Endothelial cell of umbilical vein (primary cell): ENCODE measurements around the gene PRKD1. TPM values are rescaled to one million over a fixed set of nuclear protein-coding genes. Genes with fewer than 3 reads are reported as not detected.

ENCODE experiments used
- BruUV-seq: library from RNA; stranded (reverse); fragments of 400-500 nt; replicated peaks from 2 replicates; lab custom pipeline; 2021; lab: Mats Ljungman, UMichigan
- CTCF ChIA-PET: fragments of 300-600, 350-600 bp; sonication (Branson Sonifier 250); formaldehyde crosslinking; loops from one replicate; lab custom pipeline; 2021; ENCODE audit warnings: antibody characterized with exemption, inconsistent platforms; lab: Charles Lee
- POLR2A ChIA-PET: fragments of 300-600, 350-600 bp; sonication (Branson Sonifier 250); formaldehyde crosslinking; loops from one replicate; lab custom pipeline; 2021; ENCODE audit warnings: antibody characterized with exemption, inconsistent platforms; lab: Charles Lee
- DNase-seq: peaks from one replicate; pipeline ENCODE4 v3.0.0-alpha.2; 2011; ENCODE audit warnings: low read depth, low spot score
- FAIRE-seq: peaks from 2 replicates; lab custom pipeline; 2011; peaks lifted over from hg19 to GRCh38; lab: Jason Lieb, UNC
- H2AFZ ChIP-seq: 2 replicates; pipeline ENCODE4 v1.6.0; 2012; ENCODE audit warnings: low read depth, low read length, control low read depth, inconsistent platforms
- H3K27ac ChIP-seq: 2 replicates; pipeline ENCODE4 v1.5.1; 2011; ENCODE audit warnings: low read depth, mild to moderate bottlenecking, control low read depth, low read length, moderate library complexity; ENCODE audit not compliant: insufficient read depth
- H3K27me3 ChIP-seq, 2 experiments: 2 replicates each; pipeline versions ENCODE4 v1.6.0 to v1.6.1; 2011; ENCODE audit warnings: low read length in 2 of 2, mixed read lengths in 1 of 2; ENCODE audit not compliant: control insufficient read depth in 2 of 2, insufficient read depth in 2 of 2
- H3K36me3 ChIP-seq, 2 experiments: 2 replicates in 1 of 2; 3 replicates in 1 of 2; pipeline ENCODE4 v1.5.1; 2011; ENCODE audit warnings: low read length in 2 of 2, mild to moderate bottlenecking in 1 of 2, moderate library complexity in 1 of 2; ENCODE audit not compliant: control insufficient read depth in 2 of 2, insufficient read depth in 2 of 2; ENCODE audit errors: extremely low read depth in 1 of 2
- H3K4me1 ChIP-seq: 3 replicates; pipeline ENCODE4 v1.5.1; 2011; ENCODE audit warnings: mild to moderate bottlenecking, low read length; ENCODE audit not compliant: control insufficient read depth, insufficient read depth; ENCODE audit errors: extremely low read depth
- H3K4me2 ChIP-seq: 2 replicates; pipeline ENCODE4 v1.6.1; 2011; ENCODE audit warnings: low read length, control low read depth, mixed read lengths; ENCODE audit not compliant: insufficient read depth
- H3K4me3 ChIP-seq, 3 experiments: fragments of 200-600 bp in 1 of 3; sonication (generic), shearing (Covaris generic) in 1 of 3; replicated peaks in 1 of 3; 2 replicates each; pipeline ENCODE4 v1.5.1; 2011 to 2016; ENCODE audit warnings: control low read depth in 3 of 3, low read length in 3 of 3, mild to moderate bottlenecking in 2 of 3, inconsistent platforms in 1 of 3, low read depth in 1 of 3, moderate library complexity in 1 of 3; ENCODE audit not compliant: insufficient read depth in 1 of 3
- H3K79me2 ChIP-seq: 2 replicates; pipeline ENCODE4 v1.6.0; 2012; ENCODE audit warnings: low read length, inconsistent platforms; ENCODE audit not compliant: control insufficient read depth, insufficient read depth
- H3K9ac ChIP-seq: replicated peaks from 2 replicates; pipeline ENCODE3; 2011; ENCODE audit warnings: low read length, control low read depth; ENCODE audit not compliant: insufficient read depth; ENCODE audit errors: extremely low read depth
- H3K9me1 ChIP-seq: replicated peaks from 3 replicates; pipeline ENCODE4 v1.6.0; 2011; ENCODE audit warnings: mild to moderate bottlenecking, low read length; ENCODE audit not compliant: control insufficient read depth, insufficient read depth; ENCODE audit errors: extremely low read depth
- H3K9me3 ChIP-seq: replicated peaks from 2 replicates; pipeline ENCODE4 v1.5.1; 2012; ENCODE audit warnings: low read length, inconsistent platforms; ENCODE audit not compliant: control insufficient read depth, insufficient read depth
- H4K20me1 ChIP-seq: replicated peaks from 2 replicates; pipeline ENCODE3; 2011; ENCODE audit warnings: mild to moderate bottlenecking, low read length; ENCODE audit not compliant: control insufficient read depth, insufficient read depth; ENCODE audit errors: extremely low read depth
- EZH2 ChIP-seq: IDR thresholded peaks from 2 replicates; pipeline ENCODE4 v1.6.1; 2012; ENCODE audit warnings: borderline replicate concordance, low read depth, mild to moderate bottlenecking, moderate library complexity, low read length, inconsistent platforms; ENCODE audit not compliant: severe bottlenecking
- FOS ChIP-seq: IDR thresholded peaks from 2 replicates; pipeline ENCODE4 v1.6.1; 2011; ENCODE audit warnings: mild to moderate bottlenecking, low read length, moderate library complexity, borderline replicate concordance; ENCODE audit not compliant: insufficient read depth
- GATA2 ChIP-seq: IDR thresholded peaks from 2 replicates; pipeline ENCODE4 v1.7.0; 2011; ENCODE audit warnings: low read depth, mild to moderate bottlenecking, moderate library complexity, mixed read lengths, low read length; ENCODE audit not compliant: insufficient read length, insufficient read depth
- JUN ChIP-seq: IDR thresholded peaks from 2 replicates; pipeline ENCODE4 v1.6.1; 2011; ENCODE audit warnings: borderline replicate concordance, low read depth; ENCODE audit not compliant: insufficient read length, insufficient read depth
- MYC ChIP-seq: IDR thresholded peaks from one replicate; pipeline ENCODE4 v1.6.1; 2011; ENCODE audit warnings: mild to moderate bottlenecking, low read depth, low read length
- POLR2A ChIP-seq: IDR thresholded peaks from 2 replicates; pipeline ENCODE4 v1.6.1; 2012; ENCODE audit warnings: low read depth, mild to moderate bottlenecking, control low read depth, low read length
- POLR2AphosphoS5 ChIP-seq: IDR thresholded peaks from 2 replicates; pipeline ENCODE4 v1.6.1; 2012; ENCODE audit warnings: low read depth, mild to moderate bottlenecking, control low read depth, low read length, moderate library complexity; ENCODE audit not compliant: insufficient read depth
- dilution Hi-C: fragments of 300-500 bp; cut with MboI; formaldehyde crosslinking; loops from one replicate; pipeline ENCODE4 v1.15.0; 2019; ENCODE audit warnings: low sequenced_read_pairs; ENCODE audit not compliant: extremely low pct_ligation_motif_present
- intact Hi-C: fragments of 100-400 bp; cut with micrococcal nuclease; formaldehyde crosslinking; loops from one replicate; pipeline ENCODE4 v1.10.0; 2022
- polyA plus RNA-seq, 4 experiments: library from polyadenylated mRNA; depleted of rRNA in 3 of 4; stranded (reverse) in 3 of 4; unstranded in 1 of 4; fragments of >200 nt; gene quantifications; 2 replicates each; pipeline versions ENCODE4 v1.2.1 to v1.2.3, GENCODE V29; 2011 to 2012; ENCODE audit warnings: missing spikeins in 1 of 4
- total RNA-seq: library from RNA; stranded (reverse); gene quantifications from 2 replicates; pipeline ENCODE4 v1.2.3, GENCODE V29; 2021
- TF ChIP-seq, protein P1 (sequence below), 2 donors: IDR thresholded peaks; 1 replicate in 1 of 2; 2 replicates in 1 of 2; pipeline ENCODE4 v1.5.1; 2011; ENCODE audit warnings: low read length in 2 of 2, mild to moderate bottlenecking in 2 of 2, moderate library complexity in 2 of 2, control low read depth in 1 of 2, inconsistent platforms in 1 of 2, low read depth in 1 of 2; ENCODE audit not compliant: insufficient read depth in 1 of 2; ENCODE audit errors: extremely low read depth in 1 of 2
- TF ChIP-seq, protein P2 (sequence below): IDR thresholded peaks from 2 replicates; pipeline ENCODE4 v1.6.1; 2011; ENCODE audit not compliant: insufficient read depth, insufficient read length

Gene PRKD1
- total and polyA plus RNA-seq, 2 donors (not counting 3 experiments of a cell fraction or from before 2014, with no cell fraction given): 3.9 to 10.9 TPM

DNA sequence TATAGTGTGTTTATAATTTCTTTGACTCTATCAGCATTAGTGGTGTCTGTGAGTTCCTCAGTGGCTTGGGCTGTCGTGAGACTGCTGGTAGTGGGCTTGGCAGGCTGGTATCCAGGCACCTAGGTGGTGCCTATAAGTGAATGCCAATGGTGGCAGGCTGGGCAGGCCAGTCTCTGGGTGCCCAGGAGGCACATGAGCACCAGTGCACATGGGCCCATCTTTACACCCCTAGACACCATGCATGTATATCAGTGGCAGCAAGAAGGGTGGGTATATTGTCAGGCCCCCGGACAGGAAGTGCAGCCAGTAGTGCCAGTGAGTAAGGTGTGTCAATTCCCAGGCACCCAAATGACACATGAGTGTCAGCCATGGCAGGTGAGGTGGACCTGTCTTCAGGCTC, 138.2 kb downstream of the PRKD1 start:
- DNase-seq (no peak), FAIRE-seq (no peak)
- no peak overlapping the region for H3K27ac ChIP-seq
- no peaks in the 10 kb centered on the region for H3K27me3 ChIP-seq
- no peak overlapping the region for H3K9ac ChIP-seq
- no TSS peak for BruUV-seq
- no peaks in the 10 kb centered on the region for H3K4me1 ChIP-seq
- H3K79me2 ChIP-seq: no peaks in the 10 kb centered on the region
- H2AFZ ChIP-seq: no peak overlapping the region
- dilution Hi-C loops: no loop called here
- no peaks in the 10 kb centered on the region for H3K9me3 ChIP-seq
- H3K36me3 ChIP-seq: no peaks in the 10 kb centered on the region
- TF ChIP-seq, protein P1, sequence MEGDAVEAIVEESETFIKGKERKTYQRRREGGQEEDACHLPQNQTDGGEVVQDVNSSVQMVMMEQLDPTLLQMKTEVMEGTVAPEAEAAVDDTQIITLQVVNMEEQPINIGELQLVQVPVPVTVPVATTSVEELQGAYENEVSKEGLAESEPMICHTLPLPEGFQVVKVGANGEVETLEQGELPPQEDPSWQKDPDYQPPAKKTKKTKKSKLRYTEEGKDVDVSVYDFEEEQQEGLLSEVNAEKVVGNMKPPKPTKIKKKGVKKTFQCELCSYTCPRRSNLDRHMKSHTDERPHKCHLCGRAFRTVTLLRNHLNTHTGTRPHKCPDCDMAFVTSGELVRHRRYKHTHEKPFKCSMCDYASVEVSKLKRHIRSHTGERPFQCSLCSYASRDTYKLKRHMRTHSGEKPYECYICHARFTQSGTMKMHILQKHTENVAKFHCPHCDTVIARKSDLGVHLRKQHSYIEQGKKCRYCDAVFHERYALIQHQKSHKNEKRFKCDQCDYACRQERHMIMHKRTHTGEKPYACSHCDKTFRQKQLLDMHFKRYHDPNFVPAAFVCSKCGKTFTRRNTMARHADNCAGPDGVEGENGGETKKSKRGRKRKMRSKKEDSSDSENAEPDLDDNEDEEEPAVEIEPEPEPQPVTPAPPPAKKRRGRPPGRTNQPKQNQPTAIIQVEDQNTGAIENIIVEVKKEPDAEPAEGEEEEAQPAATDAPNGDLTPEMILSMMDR (IDR thresholded peaks at IDR 0.05; ENCODE audit: extremely low read depth in 1 of 2, insufficient read depth in 1 of 2, low read depth in 1 of 2, low read length in 2 of 2): no peak
- no peak for TF ChIP-seq JUN
- TF ChIP-seq MYC: no peak
- TF ChIP-seq POLR2AphosphoS5: no peak
- TF ChIP-seq, protein P2, sequence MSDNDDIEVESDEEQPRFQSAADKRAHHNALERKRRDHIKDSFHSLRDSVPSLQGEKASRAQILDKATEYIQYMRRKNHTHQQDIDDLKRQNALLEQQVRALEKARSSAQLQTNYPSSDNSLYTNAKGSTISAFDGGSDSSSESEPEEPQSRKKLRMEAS: no peak
- TF ChIP-seq EZH2: no peak
- no peak for TF ChIP-seq FOS
- no peak for TF ChIP-seq GATA2
- TF ChIP-seq POLR2A: no peak
- H3K4me3 ChIP-seq: no peak overlapping the region
- no peak overlapping the region for H3K4me2 ChIP-seq
- intact Hi-C loops: no loop called here
- ChIA-PET POLR2A (interaction anchor here (0.6 kb wide), 1 partner anchor 130 kb away, joined by 6 read pairs; no protein-coding TSS in a partner anchor), CTCF (interaction anchor here (1.0 kb wide), 1 partner anchor 14 kb away, joined by 3 read pairs; no protein-coding TSS in a partner anchor)
- H3K9me1 ChIP-seq: no peaks in the 10 kb centered on the region
- H4K20me1 ChIP-seq: peaks cover 3% of the 10 kb centered on the region
